H9 (cell line): Measurements from ENCODE around the gene CPXM2. TPM values are rescaled to one million over a fixed set of nuclear protein-coding genes. Genes with fewer than 3 reads are reported as not detected.

Source experiments
- DNase-seq: peaks from one replicate; pipeline ENCODE4 v3.0.0-alpha.2; 2017
- H2AFZ ChIP-seq: one replicate; pipeline ENCODE4 v1.6.1; 2013; ENCODE audit warnings: mild to moderate bottlenecking, low read length, control low read depth, moderate library complexity
- H2AK5ac ChIP-seq: 2 replicates; pipeline ENCODE4 v1.6.1; 2013; ENCODE audit warnings: low read length, control low read depth, mixed read lengths; ENCODE audit not compliant: insufficient read length
- H2BK120ac ChIP-seq: one replicate; pipeline ENCODE4 v1.6.1; 2013; ENCODE audit warnings: low read depth, mild to moderate bottlenecking, low read length, control low read depth, inconsistent platforms; ENCODE audit not compliant: poor library complexity, severe bottlenecking
- H2BK12ac ChIP-seq: 2 replicates; pipeline ENCODE4 v1.6.1; 2013; ENCODE audit warnings: low read length, control low read depth, mixed read lengths, low read depth; ENCODE audit not compliant: insufficient read length
- H2BK15ac ChIP-seq: 2 replicates; pipeline ENCODE4 v1.6.1; 2013; ENCODE audit warnings: low read depth, low read length, control low read depth
- H2BK20ac ChIP-seq: one replicate; pipeline ENCODE4 v1.6.1; 2013; ENCODE audit warnings: low read depth, mild to moderate bottlenecking, low read length, control low read depth, inconsistent platforms; ENCODE audit not compliant: poor library complexity, severe bottlenecking
- H2BK5ac ChIP-seq: 2 replicates; pipeline ENCODE4 v1.6.1; 2013; ENCODE audit warnings: low read length, control low read depth, mixed read lengths; ENCODE audit not compliant: insufficient read length
- H3K14ac ChIP-seq: 2 replicates; pipeline ENCODE4 v1.6.1; 2013; ENCODE audit warnings: low read length, control low read depth; ENCODE audit not compliant: insufficient read depth
- H3K18ac ChIP-seq: 2 replicates; pipeline ENCODE4 v1.6.1; 2013; ENCODE audit warnings: low read depth, mild to moderate bottlenecking, mixed read lengths, low read length, control low read depth; ENCODE audit not compliant: insufficient read length
- H3K23ac ChIP-seq: 2 replicates; pipeline ENCODE4 v1.6.1; 2013; ENCODE audit warnings: low read length, control low read depth, mixed read lengths, low read depth; ENCODE audit not compliant: insufficient read length
- H3K23me2 ChIP-seq: 2 replicates; pipeline ENCODE4 v1.6.1; 2013; ENCODE audit warnings: low read depth, mild to moderate bottlenecking, mixed read lengths, low read length, control low read depth; ENCODE audit not compliant: insufficient read length, poor library complexity, severe bottlenecking
- H3K27ac ChIP-seq: 2 replicates; pipeline ENCODE4 v1.5.1; 2013; ENCODE audit warnings: low read length, control low read depth, mixed read lengths, low read depth; ENCODE audit not compliant: insufficient read length
- H3K27me3 ChIP-seq: 2 replicates; pipeline ENCODE4 v1.6.1; 2013; ENCODE audit warnings: low read length, control low read depth, inconsistent platforms; ENCODE audit not compliant: insufficient read depth
- H3K4ac ChIP-seq: 2 replicates; pipeline ENCODE4 v1.6.1; 2013; ENCODE audit warnings: low read depth, mild to moderate bottlenecking, control low read depth, inconsistent platforms, low read length, moderate library complexity
- H3K4me1 ChIP-seq: 2 replicates; pipeline ENCODE4 v1.6.1; 2013; ENCODE audit warnings: low read length, control low read depth, inconsistent platforms; ENCODE audit not compliant: insufficient read depth
- H3K4me2 ChIP-seq: 2 replicates; pipeline ENCODE4 v1.6.1; 2013; ENCODE audit warnings: low read length, control low read depth, mixed read lengths; ENCODE audit not compliant: insufficient read length, insufficient read depth
- H3K56ac ChIP-seq: 2 replicates; pipeline ENCODE4 v1.6.1; 2013; ENCODE audit warnings: low read depth, mild to moderate bottlenecking, mixed read lengths, low read length, control low read depth; ENCODE audit not compliant: insufficient read length
- H3K79me1 ChIP-seq: 2 replicates; pipeline ENCODE4 v1.6.1; 2013; ENCODE audit warnings: low read depth, mild to moderate bottlenecking, moderate library complexity, low read length, control low read depth, inconsistent platforms; ENCODE audit not compliant: insufficient read depth, poor library complexity, severe bottlenecking
- H3K79me2 ChIP-seq: 2 replicates; pipeline ENCODE4 v1.6.1; 2013; ENCODE audit warnings: low read length, control low read depth, inconsistent platforms; ENCODE audit not compliant: insufficient read depth
- H3K9ac ChIP-seq: 2 replicates; pipeline ENCODE4 v1.6.1; 2013; ENCODE audit warnings: low read length, control low read depth, mixed read lengths; ENCODE audit not compliant: insufficient read length; ENCODE audit errors: extremely low read depth
- H3K9me3 ChIP-seq: one replicate; pipeline ENCODE4 v1.6.1; 2013; ENCODE audit warnings: low read depth, low read length, inconsistent platforms; ENCODE audit not compliant: control insufficient read depth
- H3T11ph ChIP-seq: one replicate; pipeline ENCODE4 v1.6.1; 2013; ENCODE audit warnings: mild to moderate bottlenecking, low read length, control low read depth, inconsistent platforms
- H4K20me1 ChIP-seq: one replicate; pipeline ENCODE4 v1.6.1; 2013; ENCODE audit not compliant: control insufficient read depth, insufficient read length, insufficient read depth
- H4K5ac ChIP-seq: 2 replicates; pipeline ENCODE4 v1.6.1; 2013; ENCODE audit warnings: low read depth, mild to moderate bottlenecking, mixed read lengths, low read length, control low read depth; ENCODE audit not compliant: insufficient read length
- H4K8ac ChIP-seq: replicated peaks from 2 replicates; pipeline ENCODE4 v1.6.1; 2013; ENCODE audit warnings: low read length, control low read depth, mixed read lengths, low read depth; ENCODE audit not compliant: insufficient read length
- H4K91ac ChIP-seq: 2 replicates; pipeline ENCODE4 v1.6.1; 2013; ENCODE audit warnings: low read depth, mild to moderate bottlenecking, moderate library complexity, mixed read lengths, low read length, control low read depth; ENCODE audit not compliant: insufficient read length
- H3K27ac Mint-ChIP-seq, 3 experiments: 2 replicates in 2 of 3; 3 replicates in 1 of 3; pipeline ENCODE4 v1.8.0; 2020 to 2021; ENCODE audit warnings: mixed read lengths in 3 of 3, mild to moderate bottlenecking in 1 of 3, moderate library complexity in 1 of 3
- H3K27me3 Mint-ChIP-seq: 2 replicates; pipeline ENCODE4 v1.8.0; 2021; ENCODE audit warnings: low read depth, mild to moderate bottlenecking, moderate library complexity, mixed read lengths
- H3K36me3 Mint-ChIP-seq, 3 experiments: 2 replicates in 2 of 3; 3 replicates in 1 of 3; pipeline ENCODE4 v1.8.0; 2020 to 2021; ENCODE audit warnings: low read depth in 3 of 3, mixed read lengths in 3 of 3; ENCODE audit not compliant: insufficient read depth in 1 of 3
- H3K4me1 Mint-ChIP-seq, 2 experiments: 2 replicates each; pipeline ENCODE4 v1.8.0; 2020; ENCODE audit warnings: mixed read lengths in 2 of 2
- H3K4me3 Mint-ChIP-seq, 2 experiments: 2 replicates in 1 of 2; 3 replicates in 1 of 2; pipeline ENCODE4 v1.8.0; 2020 to 2021; ENCODE audit warnings: mild to moderate bottlenecking in 2 of 2, mixed read lengths in 2 of 2, moderate library complexity in 1 of 2
- H3K9me3 Mint-ChIP-seq, 2 experiments: 2 replicates in 1 of 2; 3 replicates in 1 of 2; pipeline ENCODE4 v1.8.0; 2020; ENCODE audit warnings: mild to moderate bottlenecking in 2 of 2, mixed read lengths in 2 of 2, moderate library complexity in 1 of 2
- CTCF ChIP-seq: fragments of 200-600 bp; sonication (generic); conservative IDR thresholded peaks from 3 replicates; pipeline ENCODE4 v1.8.0; 2021; ENCODE audit warnings: antibody characterized with exemption, mild to moderate bottlenecking
- WGBS: extraction: QIAGEN DNeasy Blood & Tissue Kit; methylation state at CpG from one replicate; pipeline ENCODE4 v1.1.7; 2013; ENCODE audit warnings: missing lambda C conversion rate, low lambda C conversion rate, mixed read lengths; ENCODE audit not compliant: insufficient read length; ENCODE audit errors: extremely low coverage; 5-methylcytosine and 5-hydroxymethylcytosine counted together
- total RNA-seq: library from RNA; stranded (reverse); gene quantifications from 2 replicates; pipeline ENCODE4 v1.2.1, GENCODE V29; 2021

Gene CPXM2
- total RNA-seq, 1 experiment from 2014 or later = 1.7 TPM

DNA sequence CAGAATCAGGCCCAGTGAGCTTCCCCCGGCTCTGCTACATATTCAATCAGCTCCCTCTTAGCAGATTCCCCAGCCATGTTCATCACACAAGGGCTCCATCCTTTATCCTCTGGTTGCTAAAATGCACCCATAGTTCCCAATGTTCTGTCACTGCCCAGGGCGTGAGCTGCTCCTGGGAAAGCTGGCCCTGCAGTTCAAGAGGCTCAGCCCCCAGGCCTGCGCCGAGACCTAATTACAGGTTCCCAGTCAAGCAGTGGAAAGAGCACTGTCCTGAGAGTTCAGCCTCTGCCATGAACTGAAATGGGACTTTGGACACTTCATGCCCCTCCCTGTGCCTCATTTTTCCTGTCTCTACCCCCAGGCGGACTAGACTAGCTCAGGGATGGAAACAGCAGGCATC lies 149.9 kb downstream of the CPXM2 start:
- Histone ChIP-seq H3K79me2 (no peaks in the 10 kb centered on the region), H3K23ac (no peak overlapping the region), H3K79me1 (no peaks in the 10 kb centered on the region), H2BK20ac (no peak overlapping the region), H2BK15ac (no peak overlapping the region), H2AFZ (no peak overlapping the region), H3K4me1 (peaks cover 4% of the 10 kb centered on the region; the same call in 1 of the 2 replicates), H3K27me3 (no peaks in the 10 kb centered on the region), H4K20me1 (no peaks in the 10 kb centered on the region), H2BK120ac (no peak overlapping the region), H3K27ac (no peak overlapping the region), H3K23me2 (no peaks in the 10 kb centered on the region), H2BK5ac (no peak overlapping the region), H4K91ac (no peak overlapping the region), H3K9me3 (no peaks in the 10 kb centered on the region), H3K56ac (no peak overlapping the region), H2AK5ac (no peak overlapping the region), H3K9ac (no peak overlapping the region), H2BK12ac (no peak overlapping the region), H4K8ac (no peak overlapping the region), H3K18ac (no peak overlapping the region), H3K14ac (no peak overlapping the region), H4K5ac (no peak overlapping the region), H3K4ac (no peak overlapping the region), H3K4me2 (no peak overlapping the region), H3T11ph (no peak overlapping the region)
- Mint-ChIP-seq H3K27me3 (no peaks in the 10 kb centered on the region; the same call in none of the 2 replicates), H3K27ac (no peak overlapping the region), H3K9me3 (peaks cover 0 to 5% of the 10 kb centered on the region in 2 experiments; a peak in 2 of 5 replicates), H3K4me3 (no peak overlapping the region), H3K4me1 (peaks cover 13 to 19% of the 10 kb centered on the region in 2 experiments), H3K36me3 (no peaks in the 10 kb centered on the region)
- WGBS = no CpG with 5 or more reads among the region's 5 CpGs
- DNase-seq = no peak
- TF ChIP-seq CTCF = no peak
